ENCODE data around the gene UBN1.

Gene UBN1

DNA sequence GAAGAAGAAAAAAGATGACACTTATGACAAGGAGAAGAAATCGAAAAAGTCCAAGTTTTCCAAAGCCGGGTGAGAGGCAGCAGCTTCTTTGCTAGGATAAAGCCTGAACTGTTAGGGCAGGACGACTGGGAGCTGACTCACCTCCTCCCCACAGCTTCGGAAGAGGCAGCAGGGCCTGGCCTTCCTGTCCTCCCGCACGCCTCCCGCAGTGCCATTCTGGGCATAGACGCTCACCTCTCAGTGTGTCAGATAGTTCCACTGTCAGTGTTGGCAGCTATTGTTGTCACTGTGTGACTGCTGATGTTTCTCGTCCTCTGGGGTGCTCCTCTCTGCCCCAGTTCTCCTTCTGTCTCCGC lies 12.6 kb downstream of the UBN1 start:
- no peak for DNase-seq (ENCODE audit: low spot score)

DNA sequence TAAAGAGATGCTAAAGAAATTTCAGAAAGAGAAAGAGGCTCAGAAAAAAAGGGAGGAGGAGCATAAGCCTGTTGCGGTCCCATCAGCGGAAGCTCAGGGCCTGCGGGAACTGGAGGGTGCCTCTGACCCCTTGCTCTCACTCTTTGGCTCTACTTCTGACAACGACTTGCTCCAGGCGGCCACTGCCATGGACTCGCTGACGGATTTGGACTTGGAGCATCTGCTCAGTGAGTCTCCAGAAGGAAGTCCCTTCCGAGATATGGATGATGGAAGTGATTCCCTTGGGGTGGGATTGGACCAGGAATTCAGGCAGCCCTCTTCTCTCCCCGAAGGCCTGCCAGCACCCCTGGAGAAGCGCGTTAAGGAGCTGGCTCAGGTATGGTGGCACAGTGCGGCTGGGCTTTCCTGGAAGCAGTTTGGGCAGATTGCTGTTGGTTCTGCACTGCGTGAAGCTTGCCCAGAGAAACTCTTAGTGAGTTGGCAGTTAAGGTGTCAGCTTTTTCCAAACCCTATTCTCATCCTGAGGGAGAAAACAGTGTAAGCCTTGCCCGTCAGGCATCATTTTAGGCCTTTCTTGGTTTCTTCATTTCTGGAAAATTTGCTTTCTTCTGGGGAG lies 13.6 kb downstream of the UBN1 start:
- no peak for DNase-seq (ENCODE audit: low spot score)

DNA sequence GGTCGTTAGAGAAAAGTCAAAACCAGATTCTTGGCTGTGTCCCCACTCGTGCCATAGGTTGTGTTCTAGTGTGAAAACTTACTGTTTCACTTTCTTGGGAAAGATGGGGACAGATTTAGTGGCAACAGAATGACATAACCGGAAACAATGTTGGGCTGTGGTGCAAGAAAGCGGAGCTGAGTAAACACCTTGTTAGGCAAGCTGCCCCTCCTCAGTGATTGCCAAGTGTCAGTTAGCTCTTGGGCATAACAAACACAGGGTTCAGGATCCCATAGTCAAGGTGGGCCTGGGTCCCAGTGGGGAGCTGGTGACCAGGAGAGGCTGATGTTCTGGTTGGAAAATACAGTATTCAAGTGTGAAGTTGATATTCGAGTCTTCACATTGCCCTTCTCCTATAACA lies 15.4 kb downstream of the UBN1 start:
- no peak for DNase-seq (ENCODE audit: low spot score)

DNA sequence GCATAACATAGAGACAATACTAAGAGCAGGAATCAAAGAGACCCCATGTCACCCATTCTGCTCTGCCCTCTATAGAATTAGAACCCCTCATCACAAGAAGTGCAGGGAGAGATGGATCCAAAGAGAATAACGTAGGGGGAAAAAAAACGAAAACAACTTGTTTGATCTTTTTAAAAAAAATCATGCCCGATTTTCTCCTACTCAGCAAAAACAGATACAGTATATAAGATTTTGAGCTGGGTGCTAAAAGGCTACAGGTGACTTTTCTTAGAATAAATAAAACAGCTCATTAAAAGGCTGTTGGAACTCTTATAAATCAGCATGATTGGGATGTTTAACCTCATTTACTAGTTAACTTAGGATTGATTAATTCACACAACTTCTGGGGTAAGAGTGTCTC lies 17.4 kb downstream of the UBN1 start:
- no peak for DNase-seq (ENCODE audit: low spot score)

DNA sequence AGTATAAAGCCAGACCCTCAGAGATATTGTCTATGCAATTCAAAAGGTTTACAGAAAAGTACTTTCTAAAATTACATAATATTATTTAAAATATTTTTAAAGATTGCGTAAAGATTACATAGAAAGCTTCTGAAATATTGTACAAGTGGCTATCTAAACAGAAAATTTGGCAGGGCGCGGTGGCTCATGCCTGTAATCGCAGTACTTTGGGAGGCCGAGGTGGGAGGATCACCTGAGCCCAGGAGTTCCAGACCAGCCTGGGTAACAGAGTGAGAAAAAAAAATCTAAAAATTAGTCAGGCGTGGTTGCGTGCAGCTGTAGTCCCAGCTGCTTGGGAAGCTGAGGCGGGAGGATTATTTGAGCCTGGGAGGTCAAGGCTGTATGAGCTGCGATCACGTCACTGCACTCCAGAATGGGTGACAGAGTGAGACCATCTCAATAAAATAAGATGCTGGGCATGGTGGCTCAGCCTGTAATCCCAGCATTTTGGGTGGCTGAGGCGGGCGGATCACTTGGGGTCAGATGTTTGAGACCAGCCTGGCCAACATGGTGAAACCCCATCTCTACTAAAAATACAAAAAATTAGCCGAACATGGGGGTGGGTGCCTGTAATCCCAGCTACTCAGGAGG lies 18.1 kb downstream of the UBN1 start:
- no peak for DNase-seq (ENCODE audit: low spot score)

DNA sequence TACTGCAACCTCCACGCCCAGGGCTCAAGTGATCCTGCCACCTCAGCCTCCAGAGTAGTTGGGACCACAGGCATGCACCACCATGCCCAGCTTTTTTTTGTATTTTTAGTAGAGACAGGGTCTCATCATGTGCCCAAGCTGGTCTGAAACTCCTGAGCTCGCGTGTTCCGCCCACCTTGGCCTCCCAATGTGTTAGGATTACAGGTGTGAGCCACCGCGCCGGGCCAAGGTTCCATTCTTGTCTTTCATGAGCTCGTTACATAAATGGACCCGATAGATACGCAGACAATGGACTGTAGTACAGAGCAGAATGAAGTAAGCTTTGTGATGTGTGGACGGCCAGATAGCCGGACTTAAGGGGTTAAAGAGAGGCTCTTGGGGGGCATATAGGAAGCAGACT lies 19.3 kb downstream of the UBN1 start:
- no peak for DNase-seq (ENCODE audit: low spot score)

DNA sequence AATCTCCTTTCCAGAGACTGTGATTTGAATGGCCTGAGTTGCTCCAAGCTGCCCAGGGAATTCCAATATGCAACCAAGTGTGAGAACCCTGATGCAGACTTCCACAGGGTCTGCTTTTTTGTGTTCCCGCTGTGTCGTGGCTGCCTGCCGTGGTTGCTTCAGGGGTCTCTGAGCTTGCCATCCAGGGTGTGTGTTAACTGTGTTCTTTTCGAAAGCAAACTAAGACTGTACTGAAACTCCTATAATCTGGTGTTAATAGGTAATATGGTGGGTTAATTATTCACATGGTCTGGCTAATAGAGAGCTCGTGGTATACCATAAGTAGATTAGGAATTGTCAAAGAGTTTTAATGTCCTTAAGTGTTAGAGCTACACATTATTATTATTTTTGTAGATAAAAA lies 20.7 kb downstream of the UBN1 start:
- no peak for DNase-seq (ENCODE audit: low spot score)

DNA sequence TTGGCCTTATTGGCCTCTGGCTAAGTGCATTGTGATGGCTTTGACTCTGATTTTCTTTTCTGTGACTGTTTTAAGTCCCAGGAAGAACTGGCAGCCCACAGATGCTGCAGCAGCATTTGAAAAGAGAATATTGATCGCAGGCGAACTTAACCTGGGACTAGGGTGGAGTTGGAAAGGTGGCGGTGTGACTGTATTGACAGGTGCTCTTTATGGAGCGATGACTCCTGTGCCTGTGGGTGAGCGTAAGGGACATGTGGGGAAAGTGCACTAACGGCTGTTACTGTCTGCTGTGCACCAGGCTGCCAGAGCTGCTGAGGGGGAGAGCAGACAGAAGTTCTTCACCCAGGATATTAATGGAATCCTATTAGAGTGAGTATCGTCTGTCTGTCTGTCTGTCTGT lies 21.3 kb downstream of the UBN1 start:
- DNase-seq (ENCODE audit: low spot score) = no peak

DNA sequence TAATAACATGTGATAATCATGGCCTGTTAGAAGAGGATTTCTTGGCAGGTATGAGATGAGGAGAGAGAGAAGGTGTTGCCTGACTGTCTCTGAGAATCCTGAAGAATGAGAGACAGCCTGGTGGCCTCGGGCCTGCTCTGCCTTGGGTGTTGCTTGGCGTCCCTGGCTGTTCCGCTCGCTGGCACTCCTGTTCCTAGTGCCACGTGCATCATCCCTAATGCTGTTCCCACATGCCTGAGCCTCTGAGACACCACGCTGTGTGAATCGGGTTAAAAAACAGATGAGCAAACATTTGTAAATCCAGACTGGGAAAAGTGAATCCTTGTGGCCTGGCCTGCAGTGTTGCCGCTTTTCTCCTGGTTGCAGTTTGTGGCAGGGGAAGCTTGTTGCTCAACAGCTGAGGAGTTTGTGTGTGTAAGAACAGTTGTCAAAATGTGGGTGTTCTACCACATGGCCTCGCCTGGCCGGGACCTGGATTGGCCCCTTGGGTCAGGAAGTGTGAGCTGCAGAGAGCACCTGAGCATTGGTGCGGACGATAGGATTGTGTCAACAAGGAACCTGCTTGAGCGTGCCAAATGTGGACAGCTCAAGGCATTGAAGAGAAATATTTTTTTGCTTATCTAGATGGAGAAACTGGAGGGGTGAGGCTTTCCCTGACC lies 22.0 kb downstream of the UBN1 start:
- DNase-seq (ENCODE audit: low spot score) = no peak

DNA sequence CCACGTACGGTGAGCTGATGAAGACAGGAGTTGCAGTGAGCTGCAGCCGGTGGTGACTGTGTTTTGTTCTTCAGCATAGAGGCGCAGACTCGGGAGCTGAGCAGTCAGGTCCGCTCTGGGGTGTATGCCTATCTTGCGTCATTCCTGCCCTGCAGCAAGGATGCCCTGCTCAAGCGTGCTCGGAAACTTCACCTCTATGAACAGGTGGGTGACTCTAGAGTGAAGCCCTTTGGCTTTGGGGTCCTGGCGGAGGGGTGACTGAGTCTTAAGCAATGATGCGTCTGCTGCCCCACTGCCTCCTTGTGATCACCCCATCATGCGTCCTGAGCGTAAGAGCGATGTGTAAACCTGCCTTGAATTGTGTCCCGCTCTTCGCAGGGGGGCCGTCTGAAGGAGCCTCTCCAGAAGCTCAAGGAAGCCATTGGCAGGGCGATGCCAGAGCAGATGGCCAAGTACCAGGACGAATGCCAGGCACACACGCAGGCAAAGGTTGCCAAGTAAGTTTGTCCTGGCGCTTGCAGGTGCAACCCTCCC lies 22.9 kb downstream of the UBN1 start:
- DNase-seq (ENCODE audit: low spot score) = no peak

DNA sequence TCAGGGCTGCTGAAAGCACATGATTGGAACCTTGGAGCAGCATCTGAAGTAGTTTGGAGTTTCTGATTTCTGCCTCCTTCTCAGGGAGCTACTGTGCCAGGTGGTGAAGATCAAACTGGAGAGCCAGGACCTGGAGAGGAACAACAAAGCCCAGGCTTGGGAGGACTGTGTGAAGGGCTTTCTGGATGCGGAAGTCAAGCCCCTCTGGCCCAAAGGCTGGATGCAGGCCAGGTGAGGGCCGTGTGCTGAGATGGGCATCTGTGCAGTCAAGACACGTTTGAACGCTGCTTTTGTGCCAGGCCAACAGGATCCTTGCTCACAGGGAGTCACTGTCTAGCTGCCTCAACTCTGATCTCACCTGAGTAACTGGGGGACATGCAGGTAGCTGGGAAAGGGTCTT lies 23.8 kb downstream of the UBN1 start:
- no peak for DNase-seq (ENCODE audit: low spot score)

DNA sequence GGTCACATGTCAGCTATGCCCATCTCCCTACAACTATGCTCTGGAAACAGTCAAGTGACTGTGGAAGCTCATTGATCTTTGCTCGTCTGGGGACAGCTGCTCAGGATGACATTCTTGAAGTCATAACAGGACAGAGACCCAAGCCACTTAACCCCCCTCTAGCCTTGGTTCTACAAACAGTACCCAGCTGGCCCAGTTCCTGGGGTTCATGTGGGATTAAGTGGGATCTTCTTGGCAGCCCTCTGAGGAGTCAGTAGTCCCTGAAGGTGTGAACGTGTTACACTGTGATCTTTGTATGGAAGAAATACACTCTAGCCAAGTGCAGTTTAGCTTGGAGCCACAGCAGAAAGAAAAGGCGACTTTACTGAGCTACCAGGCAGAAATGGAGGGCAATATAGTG lies 25.8 kb downstream of the UBN1 start:
- no peak for DNase-seq (ENCODE audit: low spot score)

DNA sequence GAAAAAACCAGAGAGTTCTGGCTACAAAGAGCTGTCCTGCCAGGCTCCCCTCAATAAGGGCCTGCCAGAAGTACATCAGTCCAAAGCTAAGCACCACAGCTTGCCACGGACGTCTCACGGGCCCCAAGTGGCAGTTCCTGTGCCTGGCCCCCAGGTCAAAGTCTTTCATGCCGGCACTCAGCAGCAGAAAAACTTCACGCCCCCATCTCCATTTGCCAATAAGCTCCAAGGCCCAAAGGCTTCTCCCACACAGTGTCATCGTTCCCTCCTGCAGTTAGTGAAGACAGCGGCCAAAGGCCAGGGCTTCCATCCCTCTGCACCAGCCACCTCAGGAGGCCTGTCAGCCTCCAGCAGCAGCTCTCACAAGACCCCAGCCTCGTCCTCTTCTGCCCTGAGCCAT lies 27.4 kb downstream of the UBN1 start:
- DNase-seq (ENCODE audit: low spot score) = no peak

DNA sequence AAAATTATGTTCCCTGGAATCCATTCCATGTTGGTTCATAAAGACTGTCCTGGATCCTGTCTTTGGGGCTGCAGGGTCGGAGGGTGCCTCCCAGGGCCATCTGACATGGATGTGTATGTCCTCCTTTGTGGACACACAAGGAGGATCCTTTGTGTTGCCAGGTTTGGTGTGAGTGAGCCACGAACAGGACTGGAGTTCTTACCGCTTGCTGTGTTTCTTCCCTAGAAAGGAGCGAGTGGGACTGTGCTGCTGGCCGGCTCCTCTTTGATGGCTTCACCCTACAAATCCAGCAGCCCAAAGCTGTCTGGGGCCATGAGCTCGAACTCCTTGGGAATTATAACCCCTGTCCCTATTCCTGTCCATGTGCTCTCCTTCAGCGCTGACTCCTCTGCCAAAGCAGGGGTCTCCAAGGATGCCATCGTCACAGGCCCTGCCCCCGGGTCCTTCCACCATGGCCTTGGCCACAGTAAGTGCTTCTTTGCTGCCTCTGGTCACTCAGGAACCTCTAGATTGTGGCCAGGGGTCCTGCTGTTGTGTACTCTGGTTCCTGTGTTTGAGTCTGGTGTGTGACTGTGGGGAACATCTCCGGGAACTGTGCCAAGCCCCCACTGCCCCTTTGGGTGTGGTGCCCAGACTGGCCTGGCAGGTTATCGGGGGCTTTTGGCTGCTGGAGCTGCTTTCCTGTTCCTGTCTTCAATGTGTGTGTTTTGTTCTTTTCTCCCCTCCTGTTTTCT lies 29.5 kb downstream of the UBN1 start:
- no peak for DNase-seq (ENCODE audit: low spot score)

DNA sequence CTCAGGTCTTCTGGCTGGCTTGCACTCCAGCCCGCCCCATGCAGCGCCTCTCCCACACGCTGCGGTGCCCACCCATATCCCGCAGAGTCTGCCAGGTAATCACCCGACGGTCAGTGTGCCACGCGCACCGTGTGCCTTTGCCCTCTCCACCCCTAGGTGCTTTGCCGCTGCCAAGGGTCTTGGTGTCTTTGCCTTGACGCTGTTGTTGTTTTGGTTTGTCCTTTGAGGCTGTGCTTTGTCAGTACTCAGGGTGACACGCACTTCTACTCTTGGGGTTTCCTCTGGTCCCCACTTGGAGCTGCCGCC lies 30.1 kb downstream of the UBN1 start:
- DNase-seq (ENCODE audit: low spot score) = no peak

DNA sequence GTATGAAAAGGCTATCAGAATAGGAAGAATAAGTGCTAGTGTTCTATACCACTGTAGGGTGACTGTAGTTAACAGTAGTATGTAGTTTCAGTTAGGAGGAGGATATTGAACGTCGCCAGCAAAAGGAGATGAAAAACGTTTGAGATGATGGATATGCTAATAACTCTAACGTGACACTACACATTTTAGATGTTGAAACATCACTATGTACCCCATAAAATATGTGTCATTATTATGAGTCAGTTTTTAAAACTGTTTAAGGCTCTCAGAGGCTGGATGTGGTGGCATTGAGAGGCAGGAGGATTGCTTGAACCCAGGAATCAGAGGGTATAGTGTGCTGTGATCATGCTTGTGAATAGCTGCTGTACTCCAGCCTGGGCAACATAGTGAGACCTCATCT lies 31.8 kb downstream of the UBN1 start:
- DNase-seq (ENCODE audit: low spot score) = no peak

DNA sequence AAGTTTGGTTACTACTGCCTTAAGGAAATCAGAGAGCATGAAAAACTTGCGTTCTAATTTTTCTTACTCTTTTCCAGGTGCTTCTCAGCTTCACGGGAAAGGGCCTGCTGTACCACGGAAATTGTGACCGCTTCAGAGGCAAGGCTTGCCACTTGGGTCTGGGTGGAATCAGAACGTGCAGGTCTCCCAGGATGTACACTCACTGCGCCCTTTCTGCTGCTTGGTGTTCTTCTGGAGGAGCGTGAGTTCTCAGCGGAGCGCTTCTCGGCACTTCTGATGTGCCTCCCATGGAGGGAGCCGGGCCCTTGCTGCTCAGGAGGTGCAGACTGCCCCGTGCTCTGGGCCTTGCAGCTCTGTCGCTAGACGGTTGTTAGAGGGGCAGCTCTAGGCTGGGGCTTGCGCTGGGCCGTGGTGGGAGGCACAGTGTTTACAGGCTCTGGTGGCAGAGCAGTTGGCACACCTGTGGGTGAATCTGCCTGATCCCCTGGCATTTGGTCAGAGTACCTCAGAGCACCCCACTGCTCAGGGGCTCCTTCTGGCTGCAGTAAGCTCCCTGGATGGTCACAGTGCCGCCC lies 32.8 kb downstream of the UBN1 start:
- DNase-seq (ENCODE audit: low spot score) = no peak

DNA sequence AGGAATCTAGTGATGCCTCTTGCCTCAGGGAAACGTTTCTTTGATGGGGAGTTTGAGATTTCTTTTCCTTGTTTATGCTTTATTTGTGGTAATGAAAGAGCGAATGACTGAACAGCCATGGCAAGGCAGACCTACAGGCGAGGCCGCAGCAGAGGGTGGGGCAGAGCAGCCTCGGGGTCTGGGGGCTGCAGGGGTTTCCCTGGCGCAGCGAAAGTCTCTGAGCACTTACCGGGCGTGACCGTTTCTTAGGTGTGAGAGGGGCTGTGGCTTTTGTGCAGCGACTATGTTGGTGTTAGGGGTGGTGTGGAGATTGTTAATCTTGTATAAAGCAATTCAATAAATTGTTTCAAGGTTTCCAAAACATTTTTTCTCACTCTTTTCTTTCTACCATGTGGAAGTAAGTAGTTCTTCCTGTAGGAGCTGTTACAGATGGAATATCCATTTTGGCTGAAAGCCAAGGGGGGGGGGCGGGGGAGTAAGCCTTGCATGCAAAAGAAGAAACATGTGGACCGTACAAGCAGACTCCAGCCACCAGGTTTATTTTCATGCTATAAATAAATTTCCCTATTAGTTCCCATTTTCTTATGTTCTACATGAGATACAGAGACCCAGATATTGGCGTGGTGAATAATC lies 34.8 kb downstream of the UBN1 start:
- no peak for DNase-seq (ENCODE audit: low spot score)

DNA sequence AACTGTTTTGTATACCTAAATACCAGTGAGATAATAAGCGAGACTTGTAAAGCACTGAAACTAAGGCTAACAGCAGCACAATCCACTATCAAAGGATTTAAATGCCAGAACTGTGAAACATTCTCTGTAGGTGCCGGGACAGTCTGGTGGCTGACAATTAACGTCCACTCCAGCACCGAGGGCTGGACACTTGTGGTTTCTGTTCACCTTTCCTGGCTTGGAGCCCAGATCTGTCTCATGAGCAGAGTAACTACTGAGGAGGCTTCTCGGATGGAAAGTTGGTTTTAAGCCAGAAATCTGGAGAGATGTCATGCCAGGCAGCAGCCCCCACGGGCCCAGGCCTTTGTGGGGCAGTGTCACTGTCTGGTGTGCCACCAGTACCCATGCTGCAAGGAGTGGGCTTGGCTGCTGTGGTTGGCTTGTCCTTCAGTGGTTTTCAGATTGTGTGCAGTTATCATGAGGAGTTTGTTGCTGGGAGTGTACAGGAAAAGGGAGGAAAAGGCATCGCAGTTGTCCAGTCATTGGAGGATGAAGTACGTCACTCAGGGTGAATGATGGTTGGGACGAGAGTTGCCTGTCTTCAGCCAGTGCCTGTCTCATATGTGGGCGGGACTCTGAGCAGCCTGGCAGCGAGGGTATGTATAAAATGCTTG lies 35.5 kb downstream of the UBN1 start:
- DNase-seq (ENCODE audit: low spot score) = no peak

DNA sequence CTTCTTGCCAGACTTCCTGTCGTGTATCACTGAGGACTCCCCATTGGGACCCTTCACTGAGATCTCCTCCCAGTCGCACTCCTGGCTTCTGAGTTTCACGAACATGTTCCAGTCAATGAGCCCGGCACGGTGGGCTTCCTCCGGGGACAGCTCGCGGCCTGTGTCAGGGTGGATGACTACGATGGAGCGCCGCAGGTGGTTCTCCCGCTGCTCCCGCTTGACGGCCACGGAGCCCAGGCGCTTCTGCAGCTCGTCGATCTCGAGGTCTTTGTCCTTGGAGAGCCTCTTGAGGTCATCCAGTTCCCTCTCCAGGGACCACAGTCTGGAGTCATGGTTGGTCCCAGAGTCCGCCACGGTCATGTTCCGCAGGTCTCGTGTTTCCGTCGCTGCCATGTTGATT lies 36.2 kb downstream of the UBN1 start:
- DNase-seq (ENCODE audit: low spot score) = no peak

DNA sequence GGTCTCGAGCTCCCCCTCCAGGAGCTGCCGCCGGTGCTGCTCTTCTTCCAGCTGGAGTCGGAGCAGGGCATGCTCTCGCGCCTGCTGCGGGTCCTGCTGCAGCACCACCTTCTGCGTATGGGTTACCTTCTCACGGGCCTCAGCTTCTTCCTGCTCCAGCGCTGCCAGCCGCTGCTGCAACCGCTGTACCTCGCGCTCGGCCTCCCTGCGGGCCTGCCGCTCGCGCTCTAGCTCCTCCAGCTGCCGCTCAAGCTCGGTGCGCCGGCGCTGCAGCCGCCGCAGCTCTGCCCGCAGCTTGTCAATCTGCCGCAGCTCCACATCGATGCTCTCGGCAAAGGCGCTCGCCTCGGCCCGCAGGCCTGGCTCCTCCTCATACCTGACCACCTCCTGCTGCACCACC lies 36.9 kb downstream of the UBN1 start:
- DNase-seq (ENCODE audit: low spot score) = no peak

All from CD4-positive, alpha-beta T cell treated with Interleukin-15 for 4 hours (primary cell).